Measurements from ENCODE around the gene SLC1A4.

SLC1A4 gene

GRCh38 chr2:64976276-64976675 is 12.9 kb upstream of the SLC1A4 start:
- no peaks in the 10 kb centered on the region for H3K9me3 ChIP-seq (ENCODE audit: severe bottlenecking)
- TF ChIP-seq CTCF (IDR thresholded peaks at IDR 0.05; ENCODE audit: low read depth, low read length), result no peak
- DNase-seq, result no peak
- no peaks in the 10 kb centered on the region for H3K27me3 ChIP-seq (ENCODE audit: insufficient read depth, low read depth, severe bottlenecking)
- H3K36me3 ChIP-seq, result no peaks in the 10 kb centered on the region
- H3K27ac ChIP-seq, result no peak overlapping the region
- no peak overlapping the region for H3K4me3 ChIP-seq (ENCODE audit: low read depth, low read length)

DNA sequence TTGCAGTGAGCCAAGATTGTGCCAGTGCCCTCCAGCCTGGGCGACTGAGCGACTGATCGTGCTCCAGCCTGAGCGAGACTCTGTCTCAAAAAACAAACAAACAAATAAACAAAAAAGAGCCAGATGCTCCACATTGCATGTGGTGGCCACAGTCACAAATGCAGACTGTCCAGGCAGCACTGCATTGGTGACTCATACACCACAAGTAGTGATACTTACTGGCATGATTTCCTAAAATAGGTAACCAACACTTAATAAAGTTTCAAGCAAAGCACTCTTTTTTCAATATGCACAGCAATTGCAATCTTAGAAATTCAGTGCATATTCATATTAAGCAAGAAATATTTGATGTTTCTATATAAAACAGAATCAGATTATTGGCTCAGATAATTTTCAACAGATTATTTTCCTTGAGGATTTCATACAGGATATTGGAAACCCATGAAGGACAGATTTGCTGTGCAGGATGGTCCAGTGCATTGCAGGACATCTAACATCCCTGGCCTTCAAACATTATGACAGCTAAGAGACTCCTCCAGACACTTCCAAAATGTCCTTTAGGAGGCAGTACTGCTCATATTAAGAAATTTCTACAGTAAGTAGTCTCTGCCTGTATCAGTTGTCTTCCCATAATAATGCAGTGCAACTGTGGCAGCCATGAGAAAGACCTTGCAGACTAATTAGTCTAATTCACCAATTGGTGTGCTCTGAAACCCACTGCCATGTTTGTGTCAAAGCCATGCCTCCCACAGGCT is 10.5 kb upstream of the SLC1A4 start:
- Histone ChIP-seq H3K9me3 (ENCODE audit: severe bottlenecking) (no peaks in the 10 kb centered on the region), H3K4me3 (ENCODE audit: low read depth, low read length) (no peak overlapping the region), H3K27ac (no peak overlapping the region), H3K27me3 (ENCODE audit: insufficient read depth, low read depth, severe bottlenecking) (no peaks in the 10 kb centered on the region), H3K36me3 (no peaks in the 10 kb centered on the region)
- no peak for TF ChIP-seq CTCF (IDR thresholded peaks at IDR 0.05; ENCODE audit: low read depth, low read length)
- DNase-seq, result no peak

DNA sequence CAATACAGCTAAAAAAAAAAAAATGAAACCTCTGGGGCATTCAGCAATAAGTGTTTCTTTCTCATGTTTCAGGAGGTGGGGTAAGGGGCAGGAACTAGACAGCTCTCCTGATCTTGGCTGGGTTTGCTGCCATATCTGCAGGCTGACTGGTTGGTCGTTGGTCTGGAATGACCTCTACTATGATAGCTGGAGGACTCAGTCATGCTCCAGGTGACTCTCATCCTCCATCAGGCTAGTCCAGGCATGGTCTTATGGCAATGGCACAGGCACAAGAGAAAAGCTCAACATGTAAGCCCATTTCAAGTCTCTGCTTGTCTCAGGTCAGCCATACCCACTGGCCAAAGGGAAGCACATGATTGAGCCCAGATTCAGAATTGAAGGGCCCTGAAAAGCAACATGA is 9.5 kb upstream of the SLC1A4 start:
- TF ChIP-seq CTCF (IDR thresholded peaks at IDR 0.05; ENCODE audit: low read depth, low read length), result no peak
- no peaks in the 10 kb centered on the region for H3K27me3 ChIP-seq (ENCODE audit: insufficient read depth, low read depth, severe bottlenecking)
- H3K4me3 ChIP-seq (ENCODE audit: low read depth, low read length), result no peak overlapping the region
- no peaks in the 10 kb centered on the region for H3K36me3 ChIP-seq
- DNase-seq, result no peak
- no peaks in the 10 kb centered on the region for H3K9me3 ChIP-seq (ENCODE audit: severe bottlenecking)
- no peak overlapping the region for H3K27ac ChIP-seq

- DNase-seq, result no peak
- Histone ChIP-seq H3K27ac (no peak overlapping the region), H3K27me3 (ENCODE audit: insufficient read depth, low read depth, severe bottlenecking) (no peaks in the 10 kb centered on the region), H3K4me3 (ENCODE audit: low read depth, low read length) (no peak overlapping the region), H3K36me3 (no peaks in the 10 kb centered on the region), H3K9me3 (ENCODE audit: severe bottlenecking) (no peaks in the 10 kb centered on the region)
- TF ChIP-seq CTCF (IDR thresholded peaks at IDR 0.05; ENCODE audit: low read depth, low read length), result no peak
Measured at GRCh38 chr2:64980183-64980582, 9.0 kb upstream of the SLC1A4 start.

- Histone ChIP-seq H3K9me3 (ENCODE audit: severe bottlenecking) (no peaks in the 10 kb centered on the region), H3K27ac (no peak overlapping the region), H3K36me3 (no peaks in the 10 kb centered on the region), H3K27me3 (ENCODE audit: insufficient read depth, low read depth, severe bottlenecking) (no peaks in the 10 kb centered on the region), H3K4me3 (ENCODE audit: low read depth, low read length) (no peak overlapping the region)
- no peak for TF ChIP-seq CTCF (IDR thresholded peaks at IDR 0.05; ENCODE audit: low read depth, low read length)
- DNase-seq, result no peak
Measured at GRCh38 chr2:64982311-64982857, 6.8 kb upstream of the SLC1A4 start.

DNA sequence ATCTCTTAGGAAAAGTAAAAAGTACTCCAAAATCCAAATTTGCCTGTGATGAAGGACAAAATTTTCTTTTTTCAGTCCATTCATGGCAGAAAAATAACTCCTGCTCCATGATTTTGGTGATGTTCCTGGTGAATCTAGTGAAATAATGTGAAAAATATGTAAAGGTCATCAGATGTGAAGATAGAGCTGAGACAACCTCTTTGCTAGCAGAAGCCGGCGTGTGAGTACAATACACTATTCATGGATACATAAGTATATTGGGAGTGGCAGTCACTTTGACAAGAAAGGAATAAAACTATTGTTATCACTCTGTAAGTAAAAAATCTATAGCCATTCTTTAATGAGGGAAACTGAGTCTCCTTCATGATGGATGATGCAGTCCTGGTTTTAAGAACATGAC is 6.3 kb upstream of the SLC1A4 start:
- no peaks in the 10 kb centered on the region for H3K27me3 ChIP-seq (ENCODE audit: insufficient read depth, low read depth, severe bottlenecking)
- TF ChIP-seq CTCF (IDR thresholded peaks at IDR 0.05; ENCODE audit: low read depth, low read length), result no peak
- H3K4me3 ChIP-seq (ENCODE audit: low read depth, low read length), result no peak overlapping the region
- H3K36me3 ChIP-seq, result no peaks in the 10 kb centered on the region
- H3K9me3 ChIP-seq (ENCODE audit: severe bottlenecking), result no peaks in the 10 kb centered on the region
- no peak overlapping the region for H3K27ac ChIP-seq
- no peak for DNase-seq

All from WERI-Rb-1 (cell line).